SU-DHL-6 (cell line): ENCODE results near the gene HABP4.

ENCODE experiments used
- H2AFZ ChIP-seq: fragments of 200-600 bp; sonication (generic); 2 replicates; pipeline ENCODE4 v1.6.1; 2014; ENCODE audit warnings: low read depth, mild to moderate bottlenecking, moderate library complexity, mixed read lengths, antibody characterized with exemption, low read length; ENCODE audit not compliant: severe bottlenecking
- H3F3A ChIP-seq: fragments of 200-600 bp; shearing (Covaris generic); 2 replicates; pipeline ENCODE4 v1.6.0; 2016; ENCODE audit warnings: antibody characterized with exemption, mild to moderate bottlenecking; ENCODE audit not compliant: insufficient read depth
- H3K27ac ChIP-seq: fragments of 200-600 bp; sonication (generic); 2 replicates; pipeline ENCODE4 v1.5.1; 2016; ENCODE audit warnings: low read depth, mild to moderate bottlenecking, low read length, moderate library complexity, mixed read lengths
- H3K27me3 ChIP-seq: fragments of 200-600 bp; sonication (generic), shearing (Covaris generic); 2 replicates; pipeline ENCODE4 v1.6.0; 2014; ENCODE audit warnings: mild to moderate bottlenecking, low read length
- H3K36me3 ChIP-seq: fragments of 200-600 bp; sonication (generic); 2 replicates; pipeline ENCODE4 v1.6.1; 2014; ENCODE audit warnings: mild to moderate bottlenecking, low read length, mixed read lengths
- H3K4me2 ChIP-seq: fragments of 300-600, 200-600 bp; shearing (Covaris generic), sonication (generic); 2 replicates; pipeline ENCODE4 v1.6.0; 2014; ENCODE audit warnings: low read length, low read depth, mild to moderate bottlenecking; ENCODE audit not compliant: poor library complexity, severe bottlenecking
- H3K4me3 ChIP-seq: fragments of 200-600 bp; sonication (generic); 2 replicates; pipeline ENCODE4 v1.5.1; 2014; ENCODE audit warnings: antibody characterized with exemption, low read length, mild to moderate bottlenecking, mixed read lengths; ENCODE audit not compliant: insufficient read depth, poor library complexity, severe bottlenecking
- H3K79me2 ChIP-seq: fragments of 200-600 bp; sonication (generic); 2 replicates; pipeline ENCODE4 v1.6.1; 2014; ENCODE audit warnings: mild to moderate bottlenecking, low read length, moderate library complexity; ENCODE audit not compliant: insufficient read depth
- H3K9ac ChIP-seq: fragments of 200-600 bp; sonication (generic); 2 replicates; pipeline ENCODE4 v1.7.0; 2014; ENCODE audit warnings: mild to moderate bottlenecking, low read length
- H3K9me2 ChIP-seq: fragments of 200-600 bp; sonication (generic); replicated peaks from 2 replicates; pipeline ENCODE4 v1.6.1; 2014; ENCODE audit warnings: low read length; ENCODE audit not compliant: insufficient read depth
- H3K9me3 ChIP-seq: fragments of 200-600 bp; sonication (generic); 2 replicates; pipeline ENCODE4 v1.6.1; 2014; ENCODE audit warnings: low read length, mixed read lengths; ENCODE audit not compliant: insufficient read depth
- H4K20me1 ChIP-seq: fragments of 200-600 bp; sonication (generic); 2 replicates; pipeline ENCODE4 v1.6.1; 2014; ENCODE audit warnings: low read depth, mild to moderate bottlenecking, antibody characterized with exemption, low read length, moderate library complexity, mixed read lengths
- EZH2phosphoT487 ChIP-seq: fragments of 200-600 bp; sonication (generic), shearing (Covaris generic); conservative IDR thresholded peaks from 2 replicates; pipeline ENCODE4 v1.6.1; 2018; ENCODE audit warnings: mild to moderate bottlenecking, antibody characterized with exemption, low read length, moderate library complexity, mixed read lengths
- TF ChIP-seq, protein P1 (sequence below): fragments of 200-600 bp; sonication (generic); IDR thresholded peaks from one replicate; pipeline ENCODE4 v1.5.1; 2017; ENCODE audit warnings: antibody characterized with exemption, mild to moderate bottlenecking, low read length, moderate library complexity; ENCODE audit not compliant: insufficient read depth, poor library complexity, severe bottlenecking

The HABP4 gene

GRCh38 chr9:96436456-96437126 is 13.4 kb upstream of the HABP4 start:
- TF ChIP-seq EZH2phosphoT487 = no peak
- TF ChIP-seq, protein P1, sequence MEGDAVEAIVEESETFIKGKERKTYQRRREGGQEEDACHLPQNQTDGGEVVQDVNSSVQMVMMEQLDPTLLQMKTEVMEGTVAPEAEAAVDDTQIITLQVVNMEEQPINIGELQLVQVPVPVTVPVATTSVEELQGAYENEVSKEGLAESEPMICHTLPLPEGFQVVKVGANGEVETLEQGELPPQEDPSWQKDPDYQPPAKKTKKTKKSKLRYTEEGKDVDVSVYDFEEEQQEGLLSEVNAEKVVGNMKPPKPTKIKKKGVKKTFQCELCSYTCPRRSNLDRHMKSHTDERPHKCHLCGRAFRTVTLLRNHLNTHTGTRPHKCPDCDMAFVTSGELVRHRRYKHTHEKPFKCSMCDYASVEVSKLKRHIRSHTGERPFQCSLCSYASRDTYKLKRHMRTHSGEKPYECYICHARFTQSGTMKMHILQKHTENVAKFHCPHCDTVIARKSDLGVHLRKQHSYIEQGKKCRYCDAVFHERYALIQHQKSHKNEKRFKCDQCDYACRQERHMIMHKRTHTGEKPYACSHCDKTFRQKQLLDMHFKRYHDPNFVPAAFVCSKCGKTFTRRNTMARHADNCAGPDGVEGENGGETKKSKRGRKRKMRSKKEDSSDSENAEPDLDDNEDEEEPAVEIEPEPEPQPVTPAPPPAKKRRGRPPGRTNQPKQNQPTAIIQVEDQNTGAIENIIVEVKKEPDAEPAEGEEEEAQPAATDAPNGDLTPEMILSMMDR = no peak
- H4K20me1 ChIP-seq = no peaks in the 10 kb centered on the region
- H3K79me2 ChIP-seq = no peaks in the 10 kb centered on the region
- H3K4me3 ChIP-seq = no peak overlapping the region
- no peaks in the 10 kb centered on the region for H3K27me3 ChIP-seq
- H3K9me2 ChIP-seq = no peaks in the 10 kb centered on the region
- H3K4me2 ChIP-seq = no peak overlapping the region
- H3F3A ChIP-seq = no peaks in the 10 kb centered on the region
- no peak overlapping the region for H3K9ac ChIP-seq
- no peaks in the 10 kb centered on the region for H3K9me3 ChIP-seq
- H3K36me3 ChIP-seq = no peaks in the 10 kb centered on the region
- H3K27ac ChIP-seq = no peak overlapping the region
- H2AFZ ChIP-seq = no peak overlapping the region

DNA sequence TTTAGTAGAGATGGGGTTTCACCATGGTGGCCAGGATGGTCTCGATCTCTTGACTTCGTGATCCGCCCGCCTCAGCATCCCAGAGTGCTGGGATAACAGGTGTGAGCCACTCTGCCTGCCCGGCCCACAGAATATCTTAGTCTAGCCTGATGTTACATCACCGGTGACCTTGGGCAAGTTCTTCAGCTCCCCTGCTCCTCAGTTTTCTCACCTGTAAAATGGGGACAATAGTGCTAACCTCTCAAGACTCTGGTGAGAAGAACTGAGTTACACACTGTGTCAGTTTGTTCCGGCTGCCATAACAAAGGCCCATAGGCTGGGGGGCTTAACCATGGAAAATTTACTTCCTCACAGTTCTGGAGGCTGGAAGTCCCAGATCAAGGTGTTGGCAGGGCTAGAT is 12.5 kb upstream of the HABP4 start:
- no peaks in the 10 kb centered on the region for H3K9me2 ChIP-seq
- H4K20me1 ChIP-seq = no peaks in the 10 kb centered on the region
- H3K9ac ChIP-seq = no peak overlapping the region
- no peak overlapping the region for H2AFZ ChIP-seq
- no peak overlapping the region for H3K27ac ChIP-seq
- no peak overlapping the region for H3K4me3 ChIP-seq
- H3K79me2 ChIP-seq = no peaks in the 10 kb centered on the region
- no peaks in the 10 kb centered on the region for H3K27me3 ChIP-seq
- H3K36me3 ChIP-seq = no peaks in the 10 kb centered on the region
- no peaks in the 10 kb centered on the region for H3F3A ChIP-seq
- TF ChIP-seq EZH2phosphoT487 = no peak
- TF ChIP-seq, protein P1 = no peak
- no peak overlapping the region for H3K4me2 ChIP-seq
- no peaks in the 10 kb centered on the region for H3K9me3 ChIP-seq

DNA sequence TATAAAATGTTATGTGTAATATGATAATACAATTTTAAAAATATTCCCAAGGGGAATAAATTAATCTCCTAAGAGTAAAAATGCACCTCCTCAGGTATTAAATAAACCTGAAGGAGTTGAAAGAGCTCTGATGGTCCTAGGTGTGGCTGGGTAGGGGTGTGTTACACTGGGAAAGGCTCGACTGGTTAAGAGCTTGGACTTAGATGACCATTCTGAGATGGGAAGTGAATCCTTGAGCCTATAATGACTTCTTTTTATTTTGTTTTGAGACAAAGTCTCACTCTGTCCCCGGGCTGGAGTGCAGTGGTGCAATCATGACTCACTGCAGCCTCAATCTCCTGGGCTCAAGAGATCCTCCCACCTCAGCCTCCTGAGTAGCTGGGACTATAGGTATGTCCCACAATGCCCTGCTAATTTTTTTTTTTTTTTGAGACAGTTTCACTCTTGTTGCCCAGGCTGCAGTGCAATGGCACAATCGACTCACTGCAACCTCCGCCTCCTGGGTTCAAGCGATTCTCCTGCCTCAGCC is 9.2 kb upstream of the HABP4 start:
- Histone ChIP-seq H3K9ac (no peak overlapping the region), H3K4me3 (no peak overlapping the region), H3K36me3 (no peaks in the 10 kb centered on the region)

More for the DNA sequence above, 9.2 kb upstream of the HABP4 start:
- Histone ChIP-seq H4K20me1 (no peaks in the 10 kb centered on the region), H3K9me2 (no peaks in the 10 kb centered on the region), H2AFZ (no peak overlapping the region), H3K79me2 (no peaks in the 10 kb centered on the region), H3K9me3 (no peaks in the 10 kb centered on the region), H3F3A (no peaks in the 10 kb centered on the region), H3K27me3 (no peaks in the 10 kb centered on the region), H3K4me2 (no peak overlapping the region), H3K27ac (no peak overlapping the region)
- no peak for TF ChIP-seq EZH2phosphoT487
- TF ChIP-seq, protein P1 = no peak
